NCI-H2171 (cell line): ENCODE measurements around the gene TRNT1.

Experiments
- DNase-seq: peaks from one replicate; lab custom pipeline; 2025; lab: John Stamatoyannopoulos, UW

TRNT1 gene

DNA sequence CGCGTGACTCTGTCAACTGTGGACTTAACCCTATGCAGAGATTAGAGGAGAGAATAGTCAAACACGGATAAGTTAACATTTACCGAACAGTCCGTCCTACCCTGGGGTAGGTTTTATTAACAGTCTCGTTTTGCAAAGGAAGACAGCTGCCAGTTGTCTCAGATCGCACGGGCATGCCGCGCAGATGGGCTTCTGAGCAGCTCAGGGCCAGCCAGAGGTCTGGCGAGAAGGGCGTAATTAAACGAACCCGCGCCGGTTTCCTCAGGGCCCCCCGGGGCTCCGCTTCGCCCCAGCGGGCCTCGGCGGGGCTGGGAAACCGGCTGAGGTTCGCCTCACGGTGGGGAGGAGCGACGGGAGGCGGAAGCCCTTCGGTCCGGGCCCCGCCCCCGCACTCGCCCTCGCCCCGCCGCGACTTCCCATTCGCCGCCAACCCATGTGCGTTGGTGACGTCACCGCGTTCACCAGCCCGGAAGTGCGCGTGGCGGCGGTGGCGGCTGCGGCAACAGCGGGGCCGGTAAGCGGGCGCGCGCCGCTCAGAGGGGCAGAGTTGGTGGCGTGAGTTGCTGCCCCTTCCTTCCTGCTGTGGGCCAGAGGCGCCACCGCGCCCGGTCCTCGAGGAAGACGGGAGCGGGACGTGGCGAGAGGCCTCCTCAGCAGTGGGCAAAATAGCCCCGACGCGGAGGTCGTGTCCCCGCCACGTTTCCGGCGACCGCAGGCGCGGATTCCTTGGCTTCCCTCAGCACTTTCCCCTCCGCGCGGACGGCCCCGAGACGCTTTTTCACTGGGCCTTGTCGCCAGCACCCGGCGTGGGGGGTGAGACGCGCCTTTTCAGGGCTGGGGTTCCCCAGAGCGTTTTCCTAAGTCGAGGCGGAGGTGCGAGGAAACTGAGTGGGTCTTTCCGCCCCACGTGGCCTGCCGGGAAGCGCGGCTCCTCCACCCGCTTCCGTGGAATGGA lies at the start of gene TRNT1:
Gene TRNT1, plus strand, starts transcription at position 464 of the 955 bp plus-strand sequence. CDS start 2,101 bp downstream, outside the sequence.
- DNase-seq = peak; percentile 77

DNA sequence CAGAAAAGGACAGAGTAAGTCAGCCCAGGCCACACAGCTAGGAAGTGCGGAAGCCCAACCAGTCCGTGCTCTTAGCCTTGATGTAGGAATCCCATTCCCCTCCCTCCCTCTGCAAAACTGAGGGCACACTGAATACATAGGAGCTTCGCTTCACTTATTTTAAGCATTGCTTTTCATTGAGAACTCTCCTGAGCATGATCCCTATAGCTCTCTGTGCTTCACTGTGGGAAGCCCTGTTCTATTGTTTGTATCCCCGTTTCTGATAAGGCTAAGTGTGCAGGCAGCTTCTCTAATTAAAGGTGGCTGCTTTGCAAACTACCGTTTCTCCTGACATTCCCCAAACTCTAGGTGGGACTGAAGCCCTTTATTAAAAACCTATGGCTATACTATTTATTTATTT lies 46.4 kb upstream of the TRNT1 start:
- DNase-seq = no peak

DNA sequence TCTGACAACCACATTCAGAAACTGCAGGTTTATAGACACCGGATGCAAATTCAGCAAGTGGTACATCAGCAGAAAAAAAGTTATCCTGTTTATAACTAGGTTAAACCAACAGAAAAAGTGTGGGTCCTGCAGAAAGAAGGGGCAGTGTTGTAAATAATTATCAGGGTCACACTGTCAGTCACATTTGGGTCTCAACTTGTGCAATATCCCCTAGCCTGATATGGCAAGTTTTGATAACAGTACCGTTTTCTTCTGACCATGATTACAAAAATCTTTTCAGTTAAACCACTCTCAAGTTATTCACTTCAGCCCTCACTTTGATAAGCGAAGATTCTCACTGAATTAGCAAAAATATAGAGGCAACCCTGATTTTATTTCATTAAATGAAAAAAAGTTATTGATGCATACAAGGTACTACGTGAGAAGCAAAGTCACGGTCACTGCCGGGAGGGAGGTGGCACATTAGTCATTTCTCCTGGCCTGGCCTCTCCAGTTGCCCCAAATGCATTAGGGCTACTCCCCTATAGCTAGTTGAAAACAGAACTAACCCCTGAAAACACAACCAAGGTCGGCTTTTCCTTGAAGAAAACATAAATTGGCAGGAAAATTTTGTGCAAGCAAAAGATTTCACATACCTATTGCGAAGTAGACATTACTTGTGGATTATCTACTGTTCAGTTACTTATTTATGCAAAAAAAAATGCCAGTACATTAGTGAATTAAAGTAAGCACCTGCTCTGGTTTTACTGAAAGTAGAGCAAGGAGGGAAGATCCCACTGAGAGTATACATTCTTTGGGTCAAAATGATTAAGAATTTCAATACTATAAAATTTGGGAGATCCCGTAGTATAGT lies 45.1 kb upstream of the TRNT1 start:
- DNase-seq = no peak

DNA sequence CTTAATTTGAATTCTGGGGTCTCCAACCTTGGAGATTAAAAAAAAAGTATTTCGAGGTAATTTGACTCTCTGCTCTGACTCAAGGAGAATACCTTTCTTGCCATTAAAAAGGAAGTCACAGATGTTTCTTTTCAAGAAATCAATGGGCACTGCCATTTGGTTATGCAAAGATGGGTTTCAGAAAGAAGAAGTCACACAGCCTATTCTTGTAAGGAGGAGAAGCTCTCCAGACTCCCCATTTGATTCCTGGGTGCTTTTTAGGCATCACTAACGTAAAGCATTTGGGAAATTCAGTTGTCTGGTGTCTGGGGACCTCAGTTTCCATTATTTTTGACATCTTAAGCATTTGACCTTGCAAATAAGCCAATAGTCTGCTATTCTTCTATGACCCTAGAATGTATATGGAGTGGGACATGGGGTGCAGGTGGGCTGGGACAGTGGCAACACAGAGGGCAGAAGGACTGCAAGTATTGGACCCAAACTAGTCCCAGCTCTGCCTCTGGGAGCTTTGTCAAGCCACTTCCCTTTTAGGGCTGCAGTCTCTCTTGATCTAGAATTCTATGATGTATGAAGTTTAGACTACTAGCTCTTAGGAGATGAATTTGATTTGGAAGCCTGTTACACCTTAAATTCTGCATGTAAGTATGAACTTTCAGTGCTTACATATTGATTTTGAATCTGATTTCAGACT lies 44.4 kb upstream of the TRNT1 start:
- no peak for DNase-seq

DNA sequence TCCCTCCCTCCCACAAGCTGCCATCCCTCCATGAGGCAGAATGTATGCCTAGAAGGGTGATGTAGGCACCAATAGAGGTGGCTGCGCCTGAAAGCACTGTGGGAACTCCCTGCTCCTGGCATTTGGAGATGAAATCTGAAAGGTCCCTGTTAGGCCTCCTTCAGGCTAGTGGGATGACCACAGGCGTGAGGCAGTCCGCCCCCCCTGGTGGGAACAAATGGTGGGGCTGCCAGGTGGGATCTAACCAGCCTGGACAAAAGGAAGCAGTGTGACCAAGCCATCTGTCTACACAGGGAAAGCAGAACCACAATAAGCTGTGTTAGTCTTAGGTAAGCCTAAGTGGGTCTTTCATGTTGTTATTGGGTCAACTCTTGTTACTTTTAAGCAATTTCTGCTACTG lies 41.9 kb upstream of the TRNT1 start:
- no peak for DNase-seq

DNA sequence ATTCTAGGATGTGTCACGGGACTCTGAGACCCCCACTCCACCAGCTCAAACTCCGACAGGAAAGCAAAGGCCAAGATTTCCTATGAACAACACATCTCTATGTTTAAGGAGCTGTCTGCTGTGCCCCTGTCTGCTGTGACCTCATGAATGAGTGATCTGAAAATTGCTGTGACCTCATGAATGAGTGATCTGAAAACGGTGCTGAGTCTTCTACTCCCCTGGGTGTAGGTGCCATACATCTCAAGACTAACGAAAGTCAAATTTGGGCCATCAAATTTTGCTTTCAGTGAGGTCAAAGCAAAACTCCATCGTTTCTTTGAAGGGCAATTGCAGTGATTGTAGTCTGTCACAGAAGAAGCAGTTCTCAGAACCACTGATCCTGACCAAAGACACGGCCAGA lies 41.0 kb upstream of the TRNT1 start:
- DNase-seq = no peak

DNA sequence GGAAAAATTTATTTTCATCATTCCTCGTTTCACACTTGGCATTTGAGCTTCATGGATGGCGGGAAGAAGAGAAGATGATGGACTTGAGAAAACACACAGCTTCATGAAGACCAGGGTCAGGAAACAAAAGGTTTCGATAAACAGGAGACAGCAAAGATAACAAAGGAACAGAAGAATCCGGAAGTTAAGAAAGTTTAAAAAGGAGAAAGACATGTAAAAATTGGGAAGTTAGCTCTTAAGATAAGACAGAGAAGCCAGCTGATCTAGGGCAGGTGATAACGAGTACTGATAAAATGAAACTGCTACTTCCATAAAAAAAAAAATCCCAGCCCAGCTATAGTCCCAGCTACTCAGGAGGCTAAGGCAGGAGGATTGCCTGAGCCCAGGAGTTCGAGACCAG lies 40.5 kb upstream of the TRNT1 start:
- DNase-seq = no peak

DNA sequence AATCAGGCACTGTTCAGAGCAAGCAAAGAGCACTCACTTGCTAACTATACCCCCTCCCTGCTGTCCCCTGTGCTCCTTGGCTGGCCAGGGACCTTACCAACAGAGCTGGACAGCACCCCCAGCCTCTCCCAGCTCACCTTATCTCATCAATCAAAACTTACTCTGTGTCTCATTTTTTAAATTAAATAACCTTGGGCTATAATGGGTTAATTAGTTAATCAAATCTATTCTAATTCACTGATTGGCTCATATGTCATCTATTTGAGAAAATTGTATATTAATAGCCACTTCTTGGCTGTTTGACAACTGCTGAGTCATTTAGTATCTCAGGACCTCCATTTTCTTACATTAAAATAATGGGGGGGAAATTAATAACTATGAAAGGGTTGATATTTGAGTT lies 39.5 kb upstream of the TRNT1 start:
- DNase-seq = no peak

DNA sequence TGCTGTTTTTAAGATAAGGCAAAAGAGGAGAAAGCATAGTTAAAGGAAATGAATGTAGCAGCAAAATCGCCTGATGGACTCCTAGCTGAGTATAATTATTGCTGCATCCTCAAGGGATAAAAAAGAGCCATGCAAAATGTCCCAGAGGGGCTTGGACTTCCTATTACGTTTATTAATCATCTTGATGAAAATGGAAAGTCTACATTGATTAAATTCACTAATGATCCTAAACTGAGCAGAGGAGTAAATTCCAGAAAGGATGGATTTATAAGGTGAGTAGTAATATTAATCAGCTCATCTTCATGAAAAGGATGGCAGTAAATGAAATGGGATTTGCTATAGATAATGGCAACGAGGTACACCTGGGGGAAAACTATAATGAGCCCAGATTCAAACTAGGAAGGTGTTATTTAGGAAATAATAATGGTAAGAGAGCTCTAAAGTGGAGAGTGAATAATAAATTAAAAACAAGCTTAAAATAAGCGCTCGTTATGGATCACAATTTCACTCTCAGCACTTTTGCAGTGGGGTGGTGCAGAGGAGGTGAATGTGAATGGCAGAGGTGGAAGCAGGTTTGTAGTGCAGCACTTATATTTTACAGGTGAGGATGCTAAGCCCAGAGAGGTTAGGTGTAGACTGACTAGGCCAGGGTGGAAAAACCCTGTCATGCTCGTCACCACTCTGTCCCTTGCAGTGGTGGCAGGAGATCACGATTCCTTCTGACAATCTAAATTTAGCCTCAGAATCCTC lies 38.8 kb upstream of the TRNT1 start:
- no peak for DNase-seq

DNA sequence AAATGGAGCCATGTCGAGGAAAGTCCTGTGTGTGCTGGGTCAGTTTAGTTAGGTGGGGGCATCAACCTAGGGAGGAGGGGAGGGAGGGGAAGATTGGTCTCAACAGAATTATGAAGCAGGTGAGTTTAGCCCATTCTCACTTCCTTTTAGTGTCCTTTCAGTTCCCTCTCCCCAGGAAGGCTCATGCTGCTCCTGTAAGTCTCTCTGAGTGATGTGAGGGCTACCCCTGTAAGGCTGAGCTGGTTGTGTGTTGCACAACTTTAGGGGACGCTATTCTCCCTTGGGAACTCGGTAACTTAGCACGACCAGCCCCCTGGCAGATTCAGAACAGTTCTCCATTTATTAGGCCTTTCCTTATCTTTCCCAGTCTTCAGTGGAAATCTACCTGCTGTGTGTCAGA lies 37.7 kb upstream of the TRNT1 start:
- DNase-seq = no peak

DNA sequence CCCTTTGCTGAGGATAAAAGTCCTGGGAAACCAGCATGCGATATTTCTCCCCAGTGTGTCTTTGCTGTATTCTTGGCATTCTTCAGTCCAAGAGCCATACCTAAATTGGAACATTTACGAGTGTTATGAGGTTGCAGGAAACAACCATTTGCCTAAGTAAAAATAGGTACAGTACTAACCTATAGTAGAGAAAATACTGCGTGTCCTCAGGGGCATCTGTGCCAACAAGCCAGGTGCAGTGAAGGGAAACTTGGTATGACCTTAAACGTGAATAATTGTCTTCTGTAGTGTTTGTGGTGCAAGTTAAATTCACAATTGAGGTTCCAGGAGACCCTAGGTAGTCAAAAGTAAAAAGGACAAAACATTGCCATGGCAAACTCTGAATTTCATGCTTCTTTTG lies 28.8 kb upstream of the TRNT1 start:
- no peak for DNase-seq

DNA sequence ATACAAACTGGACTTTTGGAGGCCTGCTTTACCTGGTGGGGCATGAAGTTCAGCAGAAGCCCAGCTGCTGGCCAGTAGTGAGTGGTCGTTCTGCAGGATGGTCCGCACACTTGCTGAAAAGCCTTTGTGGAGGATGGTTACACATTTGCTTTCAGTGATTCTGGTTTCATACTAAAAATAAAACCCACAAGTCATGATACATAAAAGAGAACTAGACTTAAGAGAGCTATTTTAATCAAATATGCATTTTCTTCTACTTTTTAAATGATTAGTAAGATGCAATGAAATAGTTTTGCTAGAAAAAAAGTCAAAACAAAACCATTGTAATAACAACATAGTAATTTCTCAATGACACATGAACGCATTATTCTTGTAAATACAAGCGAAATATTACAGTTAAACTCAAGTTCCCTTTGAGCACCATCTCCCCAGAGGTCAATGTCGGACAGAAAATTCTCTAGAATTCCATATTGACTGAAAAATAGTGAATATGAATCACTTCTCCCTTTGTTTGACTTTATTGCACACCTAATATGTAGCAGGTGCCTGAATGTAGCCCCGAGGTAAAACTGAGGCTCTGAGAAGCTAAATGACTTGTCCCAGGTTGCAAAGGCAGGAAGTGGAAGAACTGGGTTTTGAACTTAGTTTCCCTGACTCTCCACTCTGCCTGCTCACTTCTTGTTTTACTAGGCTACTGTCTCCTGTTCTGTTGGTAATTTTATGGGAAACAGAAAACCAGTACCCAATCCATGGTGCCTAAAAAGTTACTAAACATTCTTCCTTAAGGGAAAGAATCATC lies 24.9 kb upstream of the TRNT1 start:
- DNase-seq = no peak

DNA sequence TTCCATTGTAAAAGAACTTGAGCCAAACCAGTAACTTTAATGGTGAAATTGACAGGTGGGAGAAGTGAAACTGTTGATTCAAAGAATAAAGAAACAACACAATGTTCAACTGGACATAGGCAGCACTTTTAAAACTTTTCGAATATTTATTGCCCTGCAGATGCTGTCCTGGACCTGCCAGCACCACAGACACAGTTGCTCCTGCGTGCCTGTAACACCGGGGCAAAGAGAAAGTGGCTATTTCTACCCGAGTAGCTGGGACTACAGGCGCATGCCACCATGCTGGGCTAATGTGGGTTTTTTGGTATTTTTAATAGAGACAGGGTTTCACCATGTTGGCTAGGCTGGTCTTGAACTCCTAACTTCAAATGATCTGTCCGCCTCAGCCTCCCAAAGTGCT lies 24.0 kb upstream of the TRNT1 start:
- DNase-seq = no peak

DNA sequence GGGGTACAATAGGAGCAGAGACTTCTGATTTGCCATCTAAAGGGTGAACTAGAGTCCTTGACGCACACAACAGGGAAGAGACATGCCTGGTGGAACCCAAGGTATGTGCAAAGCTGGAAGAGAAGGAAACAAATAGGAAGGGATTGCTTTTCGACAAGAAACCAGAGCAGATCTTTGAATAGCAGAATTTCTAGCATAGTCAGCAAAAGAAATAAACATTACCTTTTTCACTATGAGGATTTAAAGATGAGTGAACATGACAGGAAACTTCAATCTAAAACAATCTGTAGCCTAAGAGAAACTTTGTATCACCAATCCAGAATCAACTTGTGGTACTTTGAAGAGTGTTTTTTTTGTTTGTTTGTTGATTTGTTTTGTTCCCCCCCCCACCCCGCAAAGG lies 21.5 kb upstream of the TRNT1 start:
- DNase-seq = no peak

DNA sequence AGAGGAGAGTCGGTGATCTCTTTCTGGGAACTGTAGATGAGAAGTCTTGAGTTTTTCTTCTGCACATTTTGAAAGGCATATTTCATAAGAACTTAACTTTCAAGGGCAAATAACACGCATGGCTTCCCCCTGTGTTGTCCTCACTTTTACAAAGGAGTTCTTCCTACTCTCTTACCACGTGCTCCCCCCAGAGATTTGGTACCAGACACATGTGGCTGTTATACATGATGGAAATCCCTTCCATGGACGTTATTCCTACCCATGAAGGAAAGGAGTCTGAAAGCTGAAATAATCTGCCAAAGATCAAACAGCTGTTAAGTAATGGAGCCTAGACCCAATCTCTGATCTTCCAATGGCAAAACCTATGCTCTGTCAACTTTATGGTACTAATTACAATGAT lies 20.9 kb upstream of the TRNT1 start:
- DNase-seq = no peak

DNA sequence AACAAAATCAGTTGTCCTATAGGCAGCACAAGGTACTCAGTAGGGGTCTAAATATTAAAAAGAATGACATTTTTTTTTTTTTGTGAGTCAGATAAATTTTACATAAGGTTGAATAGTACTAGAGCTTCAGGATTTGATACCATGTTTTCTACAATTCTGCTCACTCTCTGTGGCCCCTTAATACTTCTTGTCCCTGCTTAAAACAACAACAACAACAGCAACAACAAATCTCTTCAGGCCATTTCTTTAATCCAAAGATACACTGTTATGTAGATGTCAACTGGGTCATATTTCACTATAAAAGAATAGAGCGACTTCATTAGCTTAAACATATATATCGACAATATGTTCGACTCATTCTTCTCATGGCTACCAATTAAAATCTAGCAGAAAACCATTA lies 19.6 kb upstream of the TRNT1 start:
- DNase-seq = no peak

DNA sequence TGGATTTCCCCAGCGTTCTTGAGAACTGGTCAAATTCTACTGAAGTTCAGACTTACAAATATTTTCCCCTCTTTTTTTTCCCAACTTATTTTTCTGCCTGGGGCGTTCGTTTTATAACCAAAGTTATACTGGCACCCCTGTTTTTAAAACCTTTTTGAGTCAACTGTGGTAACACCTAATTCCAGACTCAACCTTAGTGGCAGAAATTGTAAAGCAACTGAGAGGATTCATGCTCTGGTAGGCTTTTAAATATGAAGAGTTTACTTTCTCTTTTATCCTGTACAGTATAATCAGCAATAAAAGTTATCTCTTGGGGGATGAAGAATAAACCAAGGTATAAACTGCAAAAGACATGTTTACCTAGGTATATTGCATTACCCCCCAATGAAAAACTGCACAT lies 18.9 kb upstream of the TRNT1 start:
- DNase-seq = no peak

DNA sequence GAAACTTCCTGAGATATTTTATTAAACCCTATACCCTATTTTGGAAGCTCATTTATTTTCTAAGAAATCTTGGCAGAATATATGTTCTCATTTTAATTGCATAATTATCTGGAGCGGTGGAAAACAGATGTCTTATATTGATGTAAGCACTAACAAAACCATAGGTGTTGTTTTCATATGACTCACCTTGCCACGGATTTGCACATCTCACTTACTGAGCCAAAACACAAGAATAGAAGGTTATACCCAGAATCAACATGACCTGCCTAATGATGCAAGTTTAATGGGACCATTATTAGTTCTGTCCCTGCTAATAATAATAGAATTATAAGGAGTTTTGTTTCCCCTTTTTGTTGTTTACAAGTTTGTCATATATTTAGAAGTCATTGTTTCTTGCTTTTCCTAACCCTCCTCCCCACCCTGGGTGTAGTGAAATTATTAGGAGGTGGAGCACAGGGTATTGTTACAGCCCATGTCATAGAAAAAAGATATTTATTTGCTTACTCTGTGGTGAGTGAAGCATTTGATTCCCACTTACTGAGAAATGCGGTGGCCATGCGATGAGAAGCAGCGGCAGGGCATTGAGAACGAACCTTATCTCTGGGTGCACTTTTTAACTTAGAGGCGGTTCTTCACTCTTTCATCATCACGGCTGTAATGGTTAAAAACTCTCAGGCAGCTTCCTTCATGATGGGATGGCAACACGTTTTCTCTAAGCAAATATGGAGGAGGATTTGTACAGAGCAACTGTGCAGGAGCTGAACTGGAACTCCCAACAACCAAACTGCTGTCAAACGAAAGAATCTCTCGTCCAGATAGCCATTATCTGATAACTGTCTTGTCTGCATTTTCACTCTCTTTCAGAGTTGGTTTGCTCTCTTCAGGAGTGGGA lies 17.1 kb upstream of the TRNT1 start:
- DNase-seq = no peak

DNA sequence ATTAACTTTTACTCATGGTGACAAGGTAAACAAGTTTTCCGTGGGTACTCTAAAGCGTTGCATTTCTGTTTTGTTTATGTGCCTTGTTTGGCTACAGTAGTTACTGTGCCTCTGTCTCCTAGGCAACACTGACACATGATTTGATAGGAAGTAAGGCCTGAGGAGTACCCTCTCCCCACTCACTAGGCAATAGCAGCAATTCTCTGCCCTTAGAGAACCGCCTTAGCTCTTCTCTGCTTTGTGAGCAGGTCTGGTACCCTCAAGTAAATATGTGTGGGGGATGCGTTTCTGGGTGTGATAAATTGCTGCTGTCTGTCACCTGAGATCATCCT lies 16.5 kb upstream of the TRNT1 start, which contains the start of gene IL5RA:
Gene IL5RA, minus strand, starts transcription at position 76 of the 332 bp plus-strand sequence. CDS start 5,390 bp downstream, outside the sequence.
- no peak for DNase-seq
